ENCODE results near the gene CHRDL2. TPM values are rescaled to one million over a fixed set of nuclear protein-coding genes. Genes with fewer than 3 reads are reported as not detected.

Gene CHRDL2
- total RNA-seq, 1 donor from 2014 or later, result not detected

DNA sequence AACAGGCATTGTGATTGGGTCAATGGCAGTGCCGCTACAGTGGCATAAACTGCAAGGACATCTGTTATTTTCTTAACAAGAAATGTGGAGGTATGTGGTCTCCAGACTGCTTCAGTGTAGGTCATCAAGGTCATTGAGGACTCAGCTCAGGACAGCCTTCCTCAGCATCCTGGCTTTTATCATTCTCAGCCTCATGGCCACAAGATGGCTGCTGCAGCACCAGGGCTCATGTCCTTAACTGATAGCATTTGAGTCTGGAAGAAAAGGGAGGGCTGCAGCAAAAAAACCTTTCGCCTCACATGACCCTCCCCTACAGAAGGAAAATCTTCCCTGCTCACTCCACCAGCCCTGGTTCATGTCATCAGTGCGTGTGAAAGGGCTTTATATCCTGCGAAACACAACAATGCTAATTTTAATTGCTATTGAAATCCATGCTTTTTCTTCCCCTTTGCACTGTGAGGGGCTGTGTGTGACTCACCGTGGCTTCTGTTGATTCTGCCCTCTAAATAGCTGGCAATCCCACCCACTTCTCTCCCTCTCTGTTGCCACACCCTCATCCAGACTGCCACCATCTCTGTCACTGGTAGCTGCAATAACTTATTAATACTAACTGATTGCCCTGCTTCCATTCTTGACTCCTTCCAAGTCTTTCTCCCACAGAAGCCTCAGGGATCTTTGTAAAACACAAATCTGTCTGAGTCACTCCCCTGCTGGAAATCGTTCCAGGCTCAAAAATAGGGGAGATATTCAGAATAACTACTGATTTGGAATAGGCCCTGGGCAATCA, 43.8 kb downstream of the CHRDL2 start:
- H3K27ac ChIP-seq, result peak overlapping the region; percentile 22 to 43
- H3K4me3 ChIP-seq, result no peak overlapping the region
- no peaks in the 10 kb centered on the region for H3K36me3 ChIP-seq
- no peak for TF ChIP-seq CTCF (IDR thresholded peaks at IDR 0.05)
- DNase-seq (ENCODE audit: low spot score in 2 of 2), result peak in 1 of 2 donors; percentile 57
- no peaks in the 10 kb centered on the region for H3K27me3 ChIP-seq
- peaks cover 0 to 7% of the 10 kb centered on the region in 2 donors for H3K4me1 ChIP-seq
- no peaks in the 10 kb centered on the region for H3K9me3 ChIP-seq
- intact Hi-C loops (cut with DNase I), result no loop called here

DNA sequence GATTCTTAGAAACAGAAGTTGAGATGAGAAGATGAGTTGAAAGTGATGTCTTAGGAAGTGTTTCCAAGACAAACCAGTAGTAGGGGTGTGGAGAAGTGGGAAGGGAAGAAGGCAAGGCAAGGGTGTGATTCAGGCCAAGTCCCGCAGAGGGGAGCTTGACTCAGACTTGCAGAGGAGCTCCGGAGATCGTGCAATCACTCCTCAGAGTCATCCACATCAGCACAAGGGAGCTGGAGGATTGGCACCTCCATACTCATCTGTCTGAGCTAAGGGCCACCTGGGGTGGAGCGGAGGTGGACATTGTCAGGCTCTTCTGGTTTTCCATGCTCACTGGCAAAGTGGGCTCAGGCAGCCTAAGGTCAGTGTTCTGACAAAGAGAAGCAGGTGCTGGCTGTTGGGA, 44.4 kb downstream of the CHRDL2 start:
- no peak overlapping the region for H3K4me3 ChIP-seq
- H3K4me1 ChIP-seq, result peaks cover 2 to 10% of the 10 kb centered on the region in 2 donors
- H3K27ac ChIP-seq, result no peak overlapping the region
- TF ChIP-seq CTCF (IDR thresholded peaks at IDR 0.05), result no peak
- intact Hi-C loops (cut with DNase I), result no loop called here
- H3K27me3 ChIP-seq, result no peaks in the 10 kb centered on the region
- DNase-seq (ENCODE audit: low spot score in 2 of 2), result peak in 1 of 2 donors; percentile 56
- no peaks in the 10 kb centered on the region for H3K9me3 ChIP-seq
- no peaks in the 10 kb centered on the region for H3K36me3 ChIP-seq

GRCh38 chr11:74685905-74686304, 45.3 kb downstream of the CHRDL2 start:
- intact Hi-C loops (cut with DNase I), result no loop called here
- H3K4me3 ChIP-seq, result no peak overlapping the region
- peak in 1 of 2 donors; percentile 63 for DNase-seq (ENCODE audit: low spot score in 2 of 2)
- no peaks in the 10 kb centered on the region for H3K9me3 ChIP-seq
- no peak overlapping the region for H3K27ac ChIP-seq
- H3K36me3 ChIP-seq, result no peaks in the 10 kb centered on the region
- no peak for TF ChIP-seq CTCF (IDR thresholded peaks at IDR 0.05)
- H3K4me1 ChIP-seq, result peaks cover 2 to 15% of the 10 kb centered on the region in 2 donors
- no peaks in the 10 kb centered on the region for H3K27me3 ChIP-seq

DNA sequence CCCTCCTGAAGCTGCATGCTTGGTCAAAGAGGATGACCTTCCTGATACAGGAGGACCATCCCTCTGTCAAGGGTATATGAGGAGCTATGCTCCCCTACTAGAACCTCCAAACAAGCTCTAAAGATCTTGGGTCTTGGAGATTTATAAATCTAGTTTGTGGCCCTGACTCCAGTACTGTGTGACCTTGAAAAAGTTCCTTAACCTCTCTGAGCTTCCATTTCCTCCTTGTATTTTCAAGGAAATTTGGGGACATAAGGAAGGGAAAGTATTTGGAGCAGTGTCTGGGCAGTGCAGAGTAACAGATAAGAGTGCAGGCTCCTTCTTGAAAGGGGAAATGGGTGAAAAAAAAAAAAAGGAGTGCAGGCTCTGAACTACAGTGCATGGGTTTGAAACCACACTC, 45.9 kb downstream of the CHRDL2 start:
- H3K9me3 ChIP-seq, result no peaks in the 10 kb centered on the region
- no peak overlapping the region for H3K27ac ChIP-seq
- peaks cover 2 to 15% of the 10 kb centered on the region in 2 donors for H3K4me1 ChIP-seq
- TF ChIP-seq CTCF (IDR thresholded peaks at IDR 0.05), result no peak
- intact Hi-C loops (cut with DNase I), result no loop called here
- H3K4me3 ChIP-seq, result no peak overlapping the region
- H3K36me3 ChIP-seq, result no peaks in the 10 kb centered on the region
- DNase-seq (ENCODE audit: low spot score in 2 of 2), result no peak
- no peaks in the 10 kb centered on the region for H3K27me3 ChIP-seq

DNA sequence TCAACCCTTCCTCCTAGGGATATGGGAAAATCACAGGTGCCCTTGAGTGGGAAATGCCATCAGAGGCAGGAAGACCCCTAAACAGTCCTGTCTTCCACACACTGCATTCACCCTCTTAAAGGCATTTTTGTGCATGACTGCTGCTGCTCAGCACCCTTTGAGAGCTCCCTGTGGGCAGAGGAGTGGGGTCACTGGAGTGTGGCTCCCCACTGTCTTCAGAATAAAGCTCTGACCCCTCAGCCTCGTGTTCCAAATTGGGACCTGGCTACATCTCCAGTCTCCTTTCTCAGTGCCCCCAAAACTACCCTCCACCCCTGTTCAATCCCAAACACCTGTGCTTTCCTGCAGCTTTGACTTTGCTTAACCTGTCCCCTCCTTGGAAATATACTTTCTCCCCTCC, 46.6 kb downstream of the CHRDL2 start:
- intact Hi-C loops (cut with DNase I), result no loop called here
- Histone ChIP-seq H3K27me3 (no peaks in the 10 kb centered on the region), H3K27ac (no peak overlapping the region), H3K4me1 (peaks cover 2 to 15% of the 10 kb centered on the region in 2 donors), H3K36me3 (no peaks in the 10 kb centered on the region), H3K9me3 (no peaks in the 10 kb centered on the region), H3K4me3 (no peak overlapping the region)
- DNase-seq (ENCODE audit: low spot score in 2 of 2), result peak in 1 of 2 donors; percentile 45
- no peak for TF ChIP-seq CTCF (IDR thresholded peaks at IDR 0.05)
